ENCODE results near the gene TBXAS1. TPM values are rescaled to one million over a fixed set of nuclear protein-coding genes. Genes with fewer than 3 reads are reported as not detected.

The TBXAS1 gene
- total RNA-seq, 2 donors from 2014 or later: 19.3 to 44.1 TPM

GRCh38 chr7:140029072-140029471 lies 200.0 kb downstream of the TBXAS1 start:
- no peaks in the 10 kb centered on the region for H3K36me3 ChIP-seq
- H3K4me3 ChIP-seq: no peak overlapping the region
- intact Hi-C loops (cut with DNase I): no loop called here
- no peak for TF ChIP-seq POLR2A (IDR thresholded peaks at IDR 0.05)
- TF ChIP-seq POLR2AphosphoS5 (IDR thresholded peaks at IDR 0.05): no peak
- no peak for TF ChIP-seq CTCF (IDR thresholded peaks at IDR 0.05)
- 66% methylated on average over 1 of the region's 1 CpG for WGBS
- peaks cover 7% of the 10 kb centered on the region for H3K4me1 ChIP-seq (replicated peaks)
- DNase-seq (ENCODE audit: low spot score): no peak
- no peaks in the 10 kb centered on the region for H3K27me3 ChIP-seq (replicated peaks; ENCODE audit: insufficient read depth)
- H3K27ac ChIP-seq: no peak overlapping the region
- H3K9me3 ChIP-seq: no peaks in the 10 kb centered on the region

- H3K36me3 ChIP-seq: no peaks in the 10 kb centered on the region
These were observed 202.3 kb downstream of the TBXAS1 start for GRCh38 chr7:140031364-140031763.

GRCh38 chr7:140033036-140033435 lies 204.0 kb downstream of the TBXAS1 start:
- TF ChIP-seq POLR2AphosphoS5 (IDR thresholded peaks at IDR 0.05) (no peak), POLR2A (IDR thresholded peaks at IDR 0.05) (no peak), CTCF (IDR thresholded peaks at IDR 0.05) (no peak)
- Histone ChIP-seq H3K4me3 (no peak overlapping the region), H3K36me3 (no peaks in the 10 kb centered on the region), H3K27me3 (replicated peaks; ENCODE audit: insufficient read depth) (no peaks in the 10 kb centered on the region), H3K4me1 (replicated peaks) (peaks cover 3% of the 10 kb centered on the region), H3K27ac (no peak overlapping the region), H3K9me3 (no peaks in the 10 kb centered on the region)
- WGBS: 89% methylated on average over 8 of the region's 8 CpGs
- DNase-seq (ENCODE audit: low spot score): no peak
- intact Hi-C loops (cut with DNase I): no loop called here

More at GRCh38 chr7:140031364-140031763, 202.3 kb downstream of the TBXAS1 start:
- no peak overlapping the region for H3K4me3 ChIP-seq
- intact Hi-C loops (cut with DNase I): no loop called here
- 89% methylated on average over 1 of the region's 1 CpG for WGBS
- DNase-seq (ENCODE audit: low spot score): no peak
- H3K4me1 ChIP-seq (replicated peaks): peaks cover 7% of the 10 kb centered on the region
- TF ChIP-seq CTCF (IDR thresholded peaks at IDR 0.05) (no peak), POLR2A (IDR thresholded peaks at IDR 0.05) (no peak), POLR2AphosphoS5 (IDR thresholded peaks at IDR 0.05) (no peak)
- H3K27me3 ChIP-seq (replicated peaks; ENCODE audit: insufficient read depth): no peaks in the 10 kb centered on the region
- H3K27ac ChIP-seq: no peak overlapping the region
- H3K9me3 ChIP-seq: no peaks in the 10 kb centered on the region

- Histone ChIP-seq H3K27ac (no peak overlapping the region), H3K4me1 (replicated peaks) (no peaks in the 10 kb centered on the region), H3K27me3 (replicated peaks; ENCODE audit: insufficient read depth) (no peaks in the 10 kb centered on the region), H3K36me3 (no peaks in the 10 kb centered on the region), H3K9me3 (no peaks in the 10 kb centered on the region), H3K4me3 (no peak overlapping the region)
- intact Hi-C loops (cut with DNase I): no loop called here
- DNase-seq (ENCODE audit: low spot score): no peak
- 89% methylated on average over 14 of the region's 14 CpGs for WGBS
- TF ChIP-seq CTCF (IDR thresholded peaks at IDR 0.05): no peak
- no peak for TF ChIP-seq POLR2A (IDR thresholded peaks at IDR 0.05)
- TF ChIP-seq POLR2AphosphoS5 (IDR thresholded peaks at IDR 0.05): no peak
These were observed 204.8 kb downstream of the TBXAS1 start for GRCh38 chr7:140033779-140034363.

GRCh38 chr7:140034421-140034820 lies 205.4 kb downstream of the TBXAS1 start:
- H3K9me3 ChIP-seq: no peaks in the 10 kb centered on the region
- H3K4me3 ChIP-seq: no peak overlapping the region
- H3K36me3 ChIP-seq: no peaks in the 10 kb centered on the region
- no peaks in the 10 kb centered on the region for H3K4me1 ChIP-seq (replicated peaks)
- H3K27me3 ChIP-seq (replicated peaks; ENCODE audit: insufficient read depth): no peaks in the 10 kb centered on the region
- DNase-seq (ENCODE audit: low spot score): no peak
- H3K27ac ChIP-seq: no peak overlapping the region
- no peak for TF ChIP-seq POLR2AphosphoS5 (IDR thresholded peaks at IDR 0.05)
- no peak for TF ChIP-seq CTCF (IDR thresholded peaks at IDR 0.05)
- TF ChIP-seq POLR2A (IDR thresholded peaks at IDR 0.05): no peak
- intact Hi-C loops (cut with DNase I): no loop called here
